Esophagus muscularis mucosa (tissue), 4 donors: ENCODE data around the gene BAIAP2L1.

Source experiments
- EP300 ChIP-seq: sonication (generic); formaldehyde crosslinking; IDR thresholded peaks from one replicate; pipeline ENCODE4 v1.6.1; 2017; ENCODE audit warnings: antibody characterized with exemption
- POLR2A ChIP-seq: fragments of 450-650 bp; IDR thresholded peaks from one replicate; pipeline ENCODE4 v1.6.1; 2017; ENCODE audit warnings: antibody characterized with exemption, moderate library complexity, mild to moderate bottlenecking, low read depth
- POLR2AphosphoS5 ChIP-seq, 2 donors: sonication (generic); formaldehyde crosslinking; IDR thresholded peaks; one replicate each; pipeline ENCODE4 v1.6.1; 2017; ENCODE audit warnings: antibody characterized with exemption in 2 of 2
- TF ChIP-seq, protein P1 (sequence below), 3 experiments: fragments of 200-600 bp in 2 of 3; fragments of 450-650 bp in 1 of 3; sonication (generic) in 2 of 3; IDR thresholded peaks; one replicate each; pipeline ENCODE4 v1.5.1; 2017 to 2019; ENCODE audit warnings: antibody characterized with exemption in 3 of 3, mild to moderate bottlenecking in 2 of 3, moderate library complexity in 1 of 3

DNA sequence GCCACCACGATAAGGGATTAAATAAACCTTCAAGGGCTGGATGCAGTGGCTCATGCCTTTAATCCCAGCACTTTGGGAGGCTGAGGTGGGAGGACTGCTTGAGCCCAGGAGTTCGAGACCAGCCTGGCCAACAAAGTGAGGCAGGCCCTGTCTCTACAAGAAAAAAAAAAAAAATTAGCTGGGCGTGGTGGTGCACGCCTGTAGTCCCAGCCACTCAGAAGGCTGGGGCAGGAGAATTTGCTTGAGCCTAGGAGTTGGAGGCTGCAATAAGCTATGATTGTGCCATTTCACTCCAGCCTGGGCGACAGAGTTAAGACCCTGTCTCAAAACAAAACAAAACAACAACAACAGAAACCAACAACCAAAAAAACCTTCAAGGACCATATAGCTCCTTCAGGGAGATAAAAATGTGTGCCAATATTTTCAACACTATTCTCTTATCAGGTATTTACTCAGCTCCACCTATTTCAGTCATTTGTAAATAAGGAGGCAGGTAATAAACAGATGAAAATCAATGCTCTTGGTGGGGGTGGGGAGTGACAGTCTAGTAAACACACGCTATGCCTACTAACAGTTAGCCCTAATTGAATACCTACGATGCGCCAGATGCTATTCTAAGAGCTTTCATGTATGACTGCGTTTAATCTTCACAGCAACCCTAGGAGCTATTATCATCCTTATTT is 13.2 kb downstream of the BAIAP2L1 start:
- TF ChIP-seq POLR2A (no peak), EP300 (no peak), POLR2AphosphoS5 (IDR thresholded peaks at IDR 0.05) (no peak)
- TF ChIP-seq, protein P1, sequence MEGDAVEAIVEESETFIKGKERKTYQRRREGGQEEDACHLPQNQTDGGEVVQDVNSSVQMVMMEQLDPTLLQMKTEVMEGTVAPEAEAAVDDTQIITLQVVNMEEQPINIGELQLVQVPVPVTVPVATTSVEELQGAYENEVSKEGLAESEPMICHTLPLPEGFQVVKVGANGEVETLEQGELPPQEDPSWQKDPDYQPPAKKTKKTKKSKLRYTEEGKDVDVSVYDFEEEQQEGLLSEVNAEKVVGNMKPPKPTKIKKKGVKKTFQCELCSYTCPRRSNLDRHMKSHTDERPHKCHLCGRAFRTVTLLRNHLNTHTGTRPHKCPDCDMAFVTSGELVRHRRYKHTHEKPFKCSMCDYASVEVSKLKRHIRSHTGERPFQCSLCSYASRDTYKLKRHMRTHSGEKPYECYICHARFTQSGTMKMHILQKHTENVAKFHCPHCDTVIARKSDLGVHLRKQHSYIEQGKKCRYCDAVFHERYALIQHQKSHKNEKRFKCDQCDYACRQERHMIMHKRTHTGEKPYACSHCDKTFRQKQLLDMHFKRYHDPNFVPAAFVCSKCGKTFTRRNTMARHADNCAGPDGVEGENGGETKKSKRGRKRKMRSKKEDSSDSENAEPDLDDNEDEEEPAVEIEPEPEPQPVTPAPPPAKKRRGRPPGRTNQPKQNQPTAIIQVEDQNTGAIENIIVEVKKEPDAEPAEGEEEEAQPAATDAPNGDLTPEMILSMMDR (IDR thresholded peaks at IDR 0.05): no peak
